B cell (primary cell): ENCODE results near the gene ANGPTL2. TPM values are rescaled to one million over a fixed set of nuclear protein-coding genes. Genes with fewer than 3 reads are reported as not detected.

ENCODE experiments used
- ATAC-seq: fragments of 200-7000 bp; cut with Tn5 transposase; one replicate; pipeline ENCODE4 v1.10.0; 2021; ENCODE audit warnings: low read depth, mild to moderate bottlenecking, moderate number of reproducible peaks, moderate library complexity
- CTCF ChIA-PET: fragments of 350-600 bp; sonication (Branson Sonifier 250); formaldehyde crosslinking; loops from one replicate; lab custom pipeline; 2021; ENCODE audit warnings: antibody characterized with exemption, inconsistent platforms; lab: Charles Lee
- POLR2A ChIA-PET: fragments of 350-600 bp; sonication (Branson Sonifier 250); formaldehyde crosslinking; loops from one replicate; lab custom pipeline; 2021; ENCODE audit warnings: antibody characterized with exemption; lab: Charles Lee
- DNase-seq: peaks from one replicate; pipeline ENCODE4 v3.0.0; 2013
- H2AFZ ChIP-seq: 2 replicates; pipeline ENCODE4 v1.6.1; 2012; ENCODE audit warnings: mild to moderate bottlenecking, low read depth, low read length; ENCODE audit not compliant: insufficient read depth, poor library complexity, severe bottlenecking
- H3K27ac ChIP-seq, 2 donors: 1 replicate in 1 of 2; 2 replicates in 1 of 2; pipeline ENCODE4 v1.5.1; 2012 to 2013; ENCODE audit warnings: low read length in 2 of 2, mild to moderate bottlenecking in 2 of 2, moderate library complexity in 1 of 2
- H3K27me3 ChIP-seq, 4 experiments: fragments of 200-600 bp in 1 of 4; sonication (generic) in 1 of 4; replicated peaks in 1 of 4; 1 replicate in 2 of 4; 2 replicates in 2 of 4; pipeline versions ENCODE4 v1.6.1 to v1.7.0; 2013 to 2016; ENCODE audit warnings: low read length in 3 of 4, mild to moderate bottlenecking in 2 of 4, mixed read lengths in 1 of 4, moderate library complexity in 1 of 4; ENCODE audit not compliant: insufficient read depth in 4 of 4, control insufficient read depth in 3 of 4; ENCODE audit errors: control extremely low read depth in 1 of 4
- H3K36me3 ChIP-seq, 2 experiments: replicated peaks in 1 of 2; 1 replicate in 1 of 2; 2 replicates in 1 of 2; pipeline versions ENCODE4 v1.6.1 to v1.7.1; 2013; ENCODE audit warnings: low read length in 1 of 2; ENCODE audit not compliant: insufficient read depth in 2 of 2, control insufficient read depth in 1 of 2; ENCODE audit errors: control extremely low read depth in 1 of 2, extremely low read depth in 1 of 2
- H3K4me1 ChIP-seq, 2 donors: fragments of 200-600 bp in 1 of 2; sonication (generic) in 1 of 2; 1 replicate in 1 of 2; 2 replicates in 1 of 2; pipeline versions ENCODE4 v1.5.1 to v1.6.1; 2013 to 2017; ENCODE audit warnings: low read length in 2 of 2; ENCODE audit not compliant: control insufficient read depth in 2 of 2, insufficient read depth in 2 of 2
- H3K4me2 ChIP-seq: replicated peaks from 2 replicates; pipeline ENCODE3; 2012; ENCODE audit warnings: mild to moderate bottlenecking, low read depth, low read length; ENCODE audit not compliant: poor library complexity, severe bottlenecking
- H3K4me3 ChIP-seq, 5 experiments: fragments of 200-600 bp in 1 of 5; sonication (generic) in 1 of 5; 1 replicate in 3 of 5; 2 replicates in 2 of 5; pipeline versions ENCODE4 v1.5.1 to v1.7.0; 2011 to 2016; ENCODE audit warnings: low read length in 4 of 5, mild to moderate bottlenecking in 4 of 5, low read depth in 2 of 5, control low read depth in 1 of 5, moderate library complexity in 1 of 5; ENCODE audit not compliant: insufficient read depth in 1 of 5; ENCODE audit errors: control extremely low read depth in 1 of 5, extremely low read depth in 1 of 5
- H3K79me2 ChIP-seq: fragments of 200-600 bp; sonication (generic); one replicate; pipeline ENCODE4 v1.6.0; 2016; ENCODE audit warnings: low read length; ENCODE audit not compliant: control insufficient read depth, insufficient read depth
- H3K9ac ChIP-seq: fragments of 200-600 bp; sonication (generic); 2 replicates; pipeline ENCODE4 v1.6.1; 2017; ENCODE audit warnings: mild to moderate bottlenecking, low read length, moderate library complexity
- H3K9me3 ChIP-seq, 3 donors: one replicate each; pipeline versions ENCODE4 v1.6.1 to v1.7.1; 2013; ENCODE audit warnings: low read length in 2 of 3; ENCODE audit not compliant: control insufficient read depth in 2 of 3, insufficient read depth in 1 of 3; ENCODE audit errors: control extremely low read depth in 1 of 3
- H4K20me1 ChIP-seq: 2 replicates; pipeline ENCODE4 v1.6.0; 2012; ENCODE audit warnings: mild to moderate bottlenecking, low read length; ENCODE audit not compliant: insufficient read depth, control insufficient read depth, poor library complexity, severe bottlenecking
- H3K27ac Mint-ChIP-seq: one replicate; pipeline ENCODE4 v1.8.0; 2021; ENCODE audit warnings: mixed read lengths
- H3K27me3 Mint-ChIP-seq: one replicate; pipeline ENCODE4 v1.8.0; 2021; ENCODE audit warnings: mixed read lengths
- H3K4me1 Mint-ChIP-seq: one replicate; pipeline ENCODE4 v1.8.0; 2021; ENCODE audit warnings: mixed read lengths
- H3K4me3 Mint-ChIP-seq: one replicate; pipeline ENCODE4 v1.8.0; 2021; ENCODE audit warnings: mixed read lengths
- H3K9me3 Mint-ChIP-seq: one replicate; pipeline ENCODE4 v1.8.0; 2022; ENCODE audit warnings: mixed read lengths; ENCODE audit not compliant: insufficient read depth
- EZH2 ChIP-seq: IDR thresholded peaks from 2 replicates; pipeline ENCODE4 v1.6.1; 2012; ENCODE audit warnings: borderline replicate concordance, low read depth, mild to moderate bottlenecking, moderate library complexity, low read length; ENCODE audit not compliant: insufficient read depth, poor library complexity, severe bottlenecking
- WGBS: methylation state at CpG from one replicate; pipeline ENCODE4 v1.1.5; 2013; ENCODE audit warnings: missing lambda C conversion rate; ENCODE audit not compliant: insufficient coverage; 5-methylcytosine and 5-hydroxymethylcytosine counted together
- intact Hi-C: fragments of 100-400 bp; cut with micrococcal nuclease; formaldehyde crosslinking; loops from one replicate; pipeline ENCODE4 v1.10.0; 2022
- polyA plus RNA-seq: library from polyadenylated mRNA; depleted of rRNA; stranded (reverse); fragments of >200 nt; gene quantifications from 2 replicates; pipeline ENCODE4 v1.2.3, GENCODE V29; 2012
- total RNA-seq, 2 donors: library from RNA; stranded (reverse); fragments of 120-200 nt in 1 of 2; gene quantifications; 1 replicate in 1 of 2; 2 replicates in 1 of 2; pipeline versions ENCODE4 v1.2.3 to v1.2.4, GENCODE V29; 2013 to 2022
- TF ChIP-seq, protein P1 (sequence below): fragments of 200-600 bp; IDR thresholded peaks from one replicate; pipeline ENCODE4 v1.8.0; 2022; ENCODE audit warnings: antibody characterized with exemption, mild to moderate bottlenecking

Gene ANGPTL2
- total and polyA plus RNA-seq, 2 donors (not counting 1 experiment from before 2014, with no cell fraction given), result not detected

DNA sequence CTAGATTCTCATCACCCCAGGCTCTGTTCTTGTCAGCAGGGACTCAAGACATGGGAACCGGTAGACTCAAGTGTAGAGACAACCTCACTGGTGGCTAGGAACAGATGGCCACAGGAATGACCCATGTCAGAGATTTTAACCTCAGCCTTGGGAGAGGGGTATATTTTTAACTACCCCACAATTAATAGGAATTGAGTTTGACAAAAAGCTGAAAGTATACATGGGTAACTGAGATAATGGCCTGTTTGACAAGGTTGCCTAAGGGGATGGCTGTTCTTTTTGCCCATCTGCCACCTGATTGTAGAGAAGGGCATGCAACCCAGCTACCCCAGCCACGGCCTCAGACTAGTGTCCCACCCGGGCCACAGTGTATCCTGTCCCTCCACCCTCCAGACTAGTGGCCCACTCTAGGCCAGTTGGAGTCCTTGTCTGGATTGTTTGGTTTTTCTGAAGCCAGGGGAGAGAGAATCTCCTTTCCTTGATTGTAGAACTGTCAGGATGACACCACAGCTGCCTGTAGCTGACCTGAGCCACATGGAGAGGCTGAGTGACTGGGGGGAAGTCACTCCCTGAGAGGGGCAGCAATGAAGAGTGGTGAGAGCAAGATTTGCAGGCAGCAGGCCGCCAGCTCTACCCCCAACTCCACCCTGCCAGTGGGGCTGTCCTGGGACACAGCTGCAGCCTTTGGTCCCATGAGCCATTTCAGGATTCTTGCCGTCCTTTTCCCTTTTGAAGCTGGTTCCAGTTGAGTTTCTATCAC lies 14.6 kb upstream of the ANGPTL2 start:
- ChIA-PET POLR2A (no interaction called here), CTCF (no interaction called here)
- TF ChIP-seq, protein P1, sequence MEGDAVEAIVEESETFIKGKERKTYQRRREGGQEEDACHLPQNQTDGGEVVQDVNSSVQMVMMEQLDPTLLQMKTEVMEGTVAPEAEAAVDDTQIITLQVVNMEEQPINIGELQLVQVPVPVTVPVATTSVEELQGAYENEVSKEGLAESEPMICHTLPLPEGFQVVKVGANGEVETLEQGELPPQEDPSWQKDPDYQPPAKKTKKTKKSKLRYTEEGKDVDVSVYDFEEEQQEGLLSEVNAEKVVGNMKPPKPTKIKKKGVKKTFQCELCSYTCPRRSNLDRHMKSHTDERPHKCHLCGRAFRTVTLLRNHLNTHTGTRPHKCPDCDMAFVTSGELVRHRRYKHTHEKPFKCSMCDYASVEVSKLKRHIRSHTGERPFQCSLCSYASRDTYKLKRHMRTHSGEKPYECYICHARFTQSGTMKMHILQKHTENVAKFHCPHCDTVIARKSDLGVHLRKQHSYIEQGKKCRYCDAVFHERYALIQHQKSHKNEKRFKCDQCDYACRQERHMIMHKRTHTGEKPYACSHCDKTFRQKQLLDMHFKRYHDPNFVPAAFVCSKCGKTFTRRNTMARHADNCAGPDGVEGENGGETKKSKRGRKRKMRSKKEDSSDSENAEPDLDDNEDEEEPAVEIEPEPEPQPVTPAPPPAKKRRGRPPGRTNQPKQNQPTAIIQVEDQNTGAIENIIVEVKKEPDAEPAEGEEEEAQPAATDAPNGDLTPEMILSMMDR, result no peak
- no peak for TF ChIP-seq EZH2
- no peaks in the 10 kb centered on the region for H3K9me3 ChIP-seq
- H3K4me2 ChIP-seq, result no peak overlapping the region
- 86% methylated on average over 2 of the region's 5 CpGs for WGBS
- H3K4me3 ChIP-seq, result no peak overlapping the region
- Mint-ChIP-seq H3K4me1 (no peaks in the 10 kb centered on the region), H3K9me3 (no peaks in the 10 kb centered on the region), H3K4me3 (no peak overlapping the region), H3K27me3 (no peaks in the 10 kb centered on the region), H3K27ac (no peak overlapping the region)
- no peaks in the 10 kb centered on the region for H3K4me1 ChIP-seq
- H3K27me3 ChIP-seq, result no peaks in the 10 kb centered on the region
- DNase-seq, result no peak
- H3K36me3 ChIP-seq, result no peaks in the 10 kb centered on the region
- no peak overlapping the region for H3K27ac ChIP-seq
- H2AFZ ChIP-seq, result no peak overlapping the region
- H3K9ac ChIP-seq, result no peak overlapping the region
- H3K79me2 ChIP-seq, result no peaks in the 10 kb centered on the region
- H4K20me1 ChIP-seq, result no peaks in the 10 kb centered on the region
- ATAC-seq, result no peak
- intact Hi-C loops, result no loop called here

DNA sequence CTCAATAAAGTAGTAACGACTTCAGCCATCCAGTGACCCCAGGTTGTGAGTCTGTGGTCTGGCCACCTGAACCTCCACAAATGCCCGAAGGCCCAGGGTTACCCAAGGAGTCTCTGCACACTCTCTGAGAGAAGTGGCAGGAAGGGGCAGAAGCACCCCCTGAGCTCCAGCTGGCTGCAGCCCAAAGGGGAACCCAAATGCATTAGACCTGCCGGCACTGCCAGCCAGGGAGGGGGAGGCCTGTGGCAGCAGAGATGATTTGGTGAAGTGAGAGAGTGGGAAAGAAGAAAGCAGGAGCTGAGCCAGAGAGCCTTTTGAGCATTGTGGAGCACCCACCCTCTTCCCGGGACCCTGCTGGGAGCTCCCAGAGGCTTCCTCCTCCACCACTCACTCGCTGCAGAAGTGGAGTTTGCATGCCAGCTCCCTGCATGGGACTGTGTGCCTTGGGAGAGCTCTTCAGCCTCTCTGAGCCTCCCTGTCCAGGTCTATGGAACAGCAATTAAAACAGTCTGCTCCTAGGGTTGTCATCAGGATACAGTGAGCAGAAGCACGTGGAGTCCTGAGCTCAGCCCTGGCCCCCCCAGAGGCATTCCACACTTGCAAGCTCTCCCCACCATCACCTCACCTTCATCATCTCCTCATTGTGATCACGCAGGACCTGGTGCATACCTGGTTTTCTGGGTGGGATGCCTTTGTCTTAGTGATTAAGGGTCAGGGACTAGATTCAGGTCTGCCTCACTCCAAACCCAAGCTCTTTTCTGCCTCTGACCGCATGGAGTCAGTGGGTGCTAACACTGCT lies 13.8 kb upstream of the ANGPTL2 start:
- H3K4me1 Mint-ChIP-seq, result no peaks in the 10 kb centered on the region
- no peak for TF ChIP-seq EZH2
- TF ChIP-seq, protein P1, result no peak
- H3K4me3 ChIP-seq, result no peak overlapping the region
- no peaks in the 10 kb centered on the region for H3K79me2 ChIP-seq
- H3K27me3 Mint-ChIP-seq, result no peaks in the 10 kb centered on the region
- no peaks in the 10 kb centered on the region for H3K9me3 ChIP-seq
- ATAC-seq (no peak), DNase-seq (no peak)
- no peaks in the 10 kb centered on the region for H3K27me3 ChIP-seq
- H3K4me2 ChIP-seq, result no peak overlapping the region
- H3K4me1 ChIP-seq, result no peaks in the 10 kb centered on the region
- ChIA-PET CTCF (no interaction called here), POLR2A (no interaction called here)
- intact Hi-C loops, result no loop called here
- H3K9me3 Mint-ChIP-seq, result no peaks in the 10 kb centered on the region
- no peaks in the 10 kb centered on the region for H4K20me1 ChIP-seq
- WGBS, result 88% methylated on average over 7 of the region's 8 CpGs
- no peak overlapping the region for H2AFZ ChIP-seq
- H3K27ac Mint-ChIP-seq, result no peak overlapping the region
- H3K4me3 Mint-ChIP-seq, result no peak overlapping the region
- H3K36me3 ChIP-seq, result no peaks in the 10 kb centered on the region
- H3K9ac ChIP-seq, result no peak overlapping the region
- no peak overlapping the region for H3K27ac ChIP-seq
